ENCODE results near the gene BICC1.

Gene BICC1

DNA sequence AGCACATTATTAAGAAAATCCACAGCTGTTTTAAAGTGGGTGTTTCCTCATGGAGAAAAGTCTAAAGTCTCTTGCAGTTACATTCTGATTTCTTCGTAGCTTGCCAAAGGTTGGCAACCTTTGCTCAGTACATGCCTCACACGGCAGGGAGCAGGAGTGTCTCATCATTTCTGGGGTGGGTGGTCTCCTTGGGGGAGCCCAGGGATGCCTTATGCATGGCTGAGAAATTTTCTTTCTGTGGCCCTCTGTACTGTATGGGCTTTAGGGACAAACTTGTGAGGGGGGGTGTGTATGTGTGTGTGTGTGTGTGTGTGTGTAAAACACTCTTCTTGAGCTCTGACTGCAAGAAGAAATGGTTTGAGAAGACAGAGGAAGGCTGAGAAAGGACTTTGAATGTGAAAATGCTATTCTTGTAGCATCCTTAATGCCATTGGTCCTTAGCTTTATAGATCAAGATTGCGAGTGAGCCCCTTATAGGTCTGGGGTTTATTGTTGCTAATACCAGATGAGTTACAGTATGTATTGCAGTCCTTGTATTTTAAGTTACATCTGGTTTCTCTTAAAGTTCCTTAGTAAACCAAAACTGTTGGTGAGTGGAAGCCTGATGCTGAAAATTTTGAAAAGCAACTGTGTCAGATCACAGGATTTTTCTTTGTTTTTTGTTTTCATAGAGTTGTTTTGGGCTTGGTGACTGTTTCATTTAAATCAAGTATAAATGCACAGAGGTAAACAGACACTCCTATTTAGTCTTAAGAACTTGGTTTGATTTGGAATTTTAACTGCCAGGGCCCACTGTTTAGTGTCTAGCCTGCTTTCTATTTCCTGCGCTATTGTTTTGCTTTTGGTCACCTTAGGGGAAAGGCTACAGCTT, 242.0 kb downstream of the BICC1 start:
- Histone ChIP-seq H3K4me3 (no peak overlapping the region), H3K27ac (peak overlapping the region in 18 of 21 experiments; percentile 1 to 87 (median 42))

DNA sequence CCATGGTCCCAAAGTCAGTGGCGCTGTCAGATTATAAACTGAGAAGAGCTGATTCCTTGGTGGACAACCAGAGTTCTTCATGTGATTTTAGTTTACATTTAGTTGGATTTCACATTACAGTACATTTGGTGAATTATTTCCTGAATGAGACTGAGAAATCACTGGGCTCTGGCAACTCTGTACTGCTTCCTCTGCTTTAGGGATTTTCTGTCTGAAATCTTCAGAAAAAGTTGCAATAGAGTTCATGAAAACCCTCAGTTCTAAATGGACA, 242.6 kb downstream of the BICC1 start:
- peak overlapping the region in 16 of 21 experiments; percentile 1 to 87 (median 44) for H3K27ac ChIP-seq
- H3K4me3 ChIP-seq = no peak overlapping the region

DNA sequence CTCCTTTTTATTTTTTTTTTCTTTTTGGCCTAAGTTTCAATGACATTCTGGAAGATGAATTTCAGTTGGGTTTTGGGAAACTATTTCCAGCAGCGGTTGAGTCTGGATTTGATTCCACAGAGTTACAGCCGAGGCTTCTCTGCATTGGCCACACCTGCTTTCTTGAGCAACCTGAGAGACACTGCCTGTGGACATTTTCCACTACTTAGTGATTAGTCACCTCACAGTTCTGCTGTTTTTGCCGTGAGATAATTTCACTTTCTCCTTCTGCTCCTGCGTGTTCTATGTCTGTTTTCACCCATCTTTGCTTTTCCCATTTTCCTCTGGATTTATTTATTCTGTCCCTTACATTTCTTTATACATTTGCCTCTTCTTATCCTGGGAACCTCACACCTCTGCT, 243.0 kb downstream of the BICC1 start:
- Histone ChIP-seq H3K4me3 (peak overlapping the region in 4 of 7 experiments; percentile 4 to 26 (median 14)), H3K27ac (peak overlapping the region in 20 of 21 experiments; percentile 38 to 87 (median 61))

DNA sequence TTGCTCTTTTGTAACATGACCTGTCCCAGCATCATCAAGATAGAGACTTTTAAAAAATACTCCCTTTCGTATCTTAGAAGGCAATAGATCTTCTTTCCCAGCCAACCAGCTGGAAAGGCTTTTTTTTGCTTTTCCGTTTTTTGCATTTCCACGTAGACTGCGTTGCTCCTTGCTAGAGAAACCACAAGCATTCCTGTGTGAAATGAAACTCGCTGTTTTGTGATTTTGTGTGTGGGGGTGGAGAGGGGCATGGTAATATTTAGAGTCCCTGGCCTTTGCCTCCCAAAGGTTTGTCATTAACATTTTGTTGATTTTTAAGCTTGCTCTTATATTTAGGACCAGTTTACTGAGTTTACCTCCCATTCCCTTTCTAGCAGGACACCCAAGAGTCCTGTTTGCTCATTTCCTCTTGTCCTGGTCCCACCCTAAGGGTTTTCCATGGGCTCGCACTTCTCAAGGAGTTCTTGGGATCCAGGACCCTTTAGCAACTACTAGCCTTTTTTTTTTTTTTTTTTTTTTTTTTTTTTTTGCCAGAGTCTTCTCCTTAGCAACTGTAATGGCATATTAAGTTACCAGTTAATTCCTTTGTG, 243.6 kb downstream of the BICC1 start:
- Histone ChIP-seq H3K27ac (peak overlapping the region in 20 of 21 experiments; percentile 38 to 87 (median 61)), H3K4me3 (peak overlapping the region in 4 of 7 experiments; percentile 4 to 26 (median 14))

DNA sequence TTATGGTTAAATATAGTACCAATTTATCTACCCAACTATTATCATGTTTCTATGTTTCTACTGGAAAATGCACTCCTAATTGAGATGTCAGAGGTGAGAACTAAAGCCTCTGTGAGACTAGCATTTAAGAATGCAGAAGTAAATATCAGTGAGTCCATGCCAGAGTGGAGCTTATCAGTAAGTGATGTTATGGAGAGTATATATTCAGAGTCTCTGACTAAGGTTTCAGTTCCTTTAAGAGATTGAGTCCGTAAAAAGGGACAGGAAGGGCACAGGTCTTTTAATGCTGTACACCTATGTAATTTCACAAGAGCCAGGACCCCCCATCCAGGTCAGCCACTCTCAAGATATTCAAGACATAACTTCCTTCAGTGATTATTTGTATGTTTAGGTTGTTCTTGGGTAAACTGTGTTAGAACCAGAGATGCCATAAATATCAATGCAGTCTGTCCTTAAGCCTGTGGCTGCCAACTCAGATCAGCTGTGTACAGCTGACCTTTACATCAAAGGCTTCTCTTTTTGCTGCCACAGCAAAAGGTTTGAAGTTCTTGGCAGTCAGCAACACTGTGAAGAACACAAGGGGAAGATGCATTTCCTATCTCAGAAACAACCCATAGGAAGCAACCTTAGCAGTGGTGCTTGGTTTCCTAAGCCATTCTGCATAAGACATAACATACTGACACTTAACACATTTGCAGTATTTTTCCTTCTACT, 244.8 kb downstream of the BICC1 start:
- H3K4me3 ChIP-seq = no peak overlapping the region
- peak overlapping the region in 5 of 21 experiments; percentile 1 to 87 (median 13) for H3K27ac ChIP-seq

DNA sequence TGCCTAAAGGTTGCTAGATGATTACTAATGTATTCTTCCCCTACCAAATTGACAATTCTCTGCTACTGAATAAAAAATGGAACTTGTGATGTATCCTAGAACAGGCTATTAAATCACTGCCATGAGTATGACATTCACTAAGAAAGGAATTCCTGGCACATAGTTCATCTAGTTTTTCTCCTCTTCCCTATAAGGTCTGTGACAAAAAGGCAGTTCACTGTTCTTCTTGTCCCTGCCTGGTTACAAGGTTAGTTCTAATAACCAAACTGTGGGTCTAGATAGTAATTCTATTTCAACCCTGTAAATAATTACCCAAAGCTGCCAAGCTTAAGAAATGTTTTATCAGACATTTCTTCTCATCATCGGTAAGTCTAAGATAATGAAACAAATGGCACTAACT, 245.6 kb downstream of the BICC1 start:
- no peak overlapping the region for H3K4me3 ChIP-seq
- peak overlapping the region in 1 of 21 experiments; percentile 87 for H3K27ac ChIP-seq

DNA sequence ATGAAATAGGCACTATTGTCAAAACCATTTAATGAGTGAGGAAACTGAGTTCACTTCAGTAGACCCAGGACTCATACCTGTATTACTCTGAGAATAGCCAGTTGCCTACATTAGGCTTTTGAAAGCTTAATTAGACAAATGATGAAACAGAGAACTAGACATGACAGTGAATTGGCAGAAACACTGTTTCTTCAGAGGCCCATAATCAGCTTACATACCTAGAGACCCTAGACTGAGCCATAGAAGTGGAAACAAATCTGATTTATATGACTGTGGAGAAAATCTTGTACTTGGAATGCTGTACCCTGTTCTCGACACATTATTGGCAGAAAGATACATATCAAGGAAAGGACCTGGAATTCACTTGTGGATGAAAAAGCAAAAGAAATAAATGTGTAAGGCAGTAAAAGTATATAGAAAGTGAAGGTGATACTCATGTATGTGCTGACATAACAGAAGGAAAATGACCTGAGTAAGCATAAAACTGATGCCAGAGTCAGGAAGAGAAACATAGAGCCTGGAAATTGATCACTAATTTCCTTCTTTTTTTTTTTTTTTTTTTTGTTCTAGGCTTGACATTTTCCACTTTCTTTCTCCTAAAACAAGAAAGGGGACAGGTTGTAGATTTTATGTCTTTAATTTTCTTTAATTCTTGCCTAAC, 251.5 kb downstream of the BICC1 start:
- Histone ChIP-seq H3K27ac (peak overlapping the region in 1 of 21 experiments; percentile 11), H3K4me3 (no peak overlapping the region)

DNA sequence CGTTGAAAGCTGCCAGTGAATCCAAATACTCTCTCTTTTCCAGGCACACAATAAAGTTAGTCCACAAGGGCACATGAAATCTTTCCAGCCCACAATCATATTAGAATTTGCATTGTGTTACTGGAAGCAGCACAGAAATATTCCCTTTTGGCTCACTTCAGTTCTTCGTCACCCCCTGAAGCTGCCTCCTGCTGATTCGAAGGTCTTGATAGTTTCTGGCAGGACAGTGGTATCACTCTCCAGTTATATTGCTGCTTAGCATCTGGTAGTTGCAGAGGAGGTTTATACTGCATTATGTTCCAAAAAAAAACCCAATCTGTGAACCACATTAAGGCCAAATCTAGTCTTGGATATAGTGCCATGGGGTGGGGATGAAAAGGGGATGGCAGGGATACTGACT, 253.2 kb downstream of the BICC1 start:
- Histone ChIP-seq H3K4me3 (no peak overlapping the region), H3K27ac (no peak overlapping the region)

DNA sequence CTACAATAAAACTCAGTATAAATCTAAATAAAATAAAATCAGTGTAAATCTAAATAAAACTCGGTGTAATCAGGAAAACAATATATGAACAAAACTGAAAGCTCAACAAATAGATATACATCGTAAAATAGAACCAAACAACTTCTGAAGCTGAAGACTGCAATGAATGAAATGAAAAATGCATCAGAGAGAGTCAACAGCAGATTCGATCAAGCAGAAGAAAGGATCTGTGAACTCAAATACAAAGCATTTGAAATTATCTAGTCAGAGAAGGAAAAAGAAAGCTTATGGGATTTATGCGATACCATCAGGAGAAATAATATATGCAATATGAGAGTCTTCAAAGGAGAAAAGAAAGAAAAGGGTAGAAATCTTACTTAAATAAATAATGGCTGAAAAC, 255.0 kb downstream of the BICC1 start:
- no peak overlapping the region for H3K27ac ChIP-seq
- H3K4me3 ChIP-seq = no peak overlapping the region

DNA sequence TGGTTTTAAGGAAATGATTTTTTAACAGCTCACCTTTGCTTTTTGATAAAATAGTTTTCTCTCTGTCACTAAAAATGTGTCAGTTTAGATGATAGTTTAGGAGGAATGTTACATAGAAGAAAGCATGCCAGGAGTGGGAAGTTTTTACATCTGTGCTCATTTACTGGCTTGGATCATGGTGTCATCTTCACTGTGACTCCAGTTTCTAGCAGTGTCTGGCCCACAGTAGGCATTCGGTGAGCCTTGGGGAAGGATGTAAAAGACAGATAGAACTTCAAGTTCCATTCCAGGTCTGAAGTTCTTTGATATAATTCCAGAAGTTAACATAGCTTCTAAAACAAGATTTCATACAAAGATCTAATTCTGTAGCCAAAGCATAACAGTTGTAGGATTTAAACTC, 259.2 kb downstream of the BICC1 start:
- no peak overlapping the region for H3K4me3 ChIP-seq
- no peak overlapping the region for H3K27ac ChIP-seq

DNA sequence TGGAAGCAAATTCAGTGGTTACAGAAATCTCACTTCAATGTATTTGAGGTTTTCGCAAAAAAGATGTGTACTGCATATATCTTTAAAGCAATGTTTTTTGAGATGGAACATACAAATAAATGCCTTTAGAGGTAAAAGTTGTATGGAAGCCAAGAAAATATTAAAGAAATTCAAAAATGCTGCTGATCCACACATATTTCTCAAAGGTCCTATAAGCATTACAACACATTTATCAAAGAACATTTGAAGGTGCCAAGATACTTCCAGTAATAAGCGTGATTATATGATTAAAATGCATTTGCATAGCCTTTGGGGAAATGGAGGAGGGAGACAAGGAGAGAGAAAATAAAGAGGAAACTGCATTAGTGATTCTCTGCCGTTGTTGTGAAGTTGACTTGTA, 260.1 kb downstream of the BICC1 start:
- Histone ChIP-seq H3K27ac (peak overlapping the region in 3 of 21 experiments; percentile 19 to 26 (median 25)), H3K4me3 (no peak overlapping the region)

DNA sequence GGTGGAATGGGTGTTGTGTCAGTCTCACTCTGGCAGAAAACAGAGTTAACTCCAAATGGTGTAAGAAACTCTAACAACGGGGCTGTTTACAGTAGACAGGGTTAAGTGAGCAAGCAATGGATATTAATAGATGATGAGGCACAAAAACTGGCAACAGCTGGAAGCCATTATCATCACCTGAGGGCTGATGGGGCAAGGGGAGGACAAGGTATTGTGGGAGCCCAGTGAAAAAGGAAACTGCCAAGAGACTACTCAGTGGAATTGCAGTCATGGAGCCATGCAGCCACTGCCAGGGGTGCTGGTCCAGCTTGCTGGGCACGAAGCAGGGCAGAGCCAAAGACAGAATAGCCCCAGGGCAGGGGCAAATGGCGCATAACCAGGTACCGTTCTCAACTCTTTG, 260.7 kb downstream of the BICC1 start:
- Histone ChIP-seq H3K27ac (peak overlapping the region in 6 of 21 experiments; percentile 1 to 55 (median 22)), H3K4me3 (no peak overlapping the region)

DNA sequence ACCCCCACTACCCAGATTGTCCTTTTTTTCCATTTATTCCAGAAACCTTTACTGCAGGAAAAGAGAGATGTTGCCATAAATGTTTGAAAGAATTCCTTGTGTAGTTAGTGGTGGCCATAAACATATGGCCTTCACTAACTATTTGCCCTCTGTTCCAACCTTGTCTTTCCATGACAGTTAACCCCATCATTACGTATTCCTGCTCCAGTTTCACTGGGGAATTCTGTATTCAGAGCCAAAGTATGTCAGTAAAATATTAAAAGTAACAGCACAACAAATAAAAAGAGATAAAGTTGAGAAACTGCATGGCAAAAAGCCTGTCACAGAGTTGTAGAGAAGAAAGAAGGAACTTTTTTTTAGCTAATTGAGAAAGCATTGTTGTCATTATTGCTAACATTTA, 261.3 kb downstream of the BICC1 start:
- Histone ChIP-seq H3K4me3 (no peak overlapping the region), H3K27ac (peak overlapping the region in 5 of 21 experiments; percentile 3 to 55 (median 25))

DNA sequence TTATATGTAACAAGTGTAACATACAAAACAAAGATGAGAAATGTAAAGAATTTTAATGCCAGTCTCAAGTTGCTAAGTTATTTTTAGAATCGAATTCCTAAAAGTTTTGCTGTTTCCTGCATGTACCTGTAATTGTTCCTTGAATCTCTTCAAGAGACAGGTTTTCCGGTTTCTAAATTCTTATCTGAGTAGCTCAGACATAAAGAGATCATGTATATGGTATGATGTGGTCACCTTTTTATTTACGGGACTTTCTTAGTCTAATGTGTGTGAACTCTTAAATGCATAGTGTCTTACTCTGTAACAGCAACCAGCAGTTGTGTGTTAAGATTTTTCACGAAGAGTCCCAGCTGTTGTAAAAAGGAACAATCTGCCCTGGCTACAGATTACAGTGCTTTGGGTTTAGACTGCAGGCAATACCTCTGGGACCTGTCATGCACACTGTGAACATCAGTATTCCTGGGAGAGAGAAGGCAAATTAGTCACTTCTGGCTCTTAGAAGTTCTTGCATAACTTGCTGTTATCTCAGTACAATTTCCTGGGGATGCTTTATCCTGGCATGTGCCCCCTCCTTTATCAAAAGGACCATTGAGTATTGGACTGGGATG, 263.4 kb downstream of the BICC1 start:
- peak overlapping the region in 3 of 21 experiments; percentile 10 to 20 (median 16) for H3K27ac ChIP-seq
- no peak overlapping the region for H3K4me3 ChIP-seq

DNA sequence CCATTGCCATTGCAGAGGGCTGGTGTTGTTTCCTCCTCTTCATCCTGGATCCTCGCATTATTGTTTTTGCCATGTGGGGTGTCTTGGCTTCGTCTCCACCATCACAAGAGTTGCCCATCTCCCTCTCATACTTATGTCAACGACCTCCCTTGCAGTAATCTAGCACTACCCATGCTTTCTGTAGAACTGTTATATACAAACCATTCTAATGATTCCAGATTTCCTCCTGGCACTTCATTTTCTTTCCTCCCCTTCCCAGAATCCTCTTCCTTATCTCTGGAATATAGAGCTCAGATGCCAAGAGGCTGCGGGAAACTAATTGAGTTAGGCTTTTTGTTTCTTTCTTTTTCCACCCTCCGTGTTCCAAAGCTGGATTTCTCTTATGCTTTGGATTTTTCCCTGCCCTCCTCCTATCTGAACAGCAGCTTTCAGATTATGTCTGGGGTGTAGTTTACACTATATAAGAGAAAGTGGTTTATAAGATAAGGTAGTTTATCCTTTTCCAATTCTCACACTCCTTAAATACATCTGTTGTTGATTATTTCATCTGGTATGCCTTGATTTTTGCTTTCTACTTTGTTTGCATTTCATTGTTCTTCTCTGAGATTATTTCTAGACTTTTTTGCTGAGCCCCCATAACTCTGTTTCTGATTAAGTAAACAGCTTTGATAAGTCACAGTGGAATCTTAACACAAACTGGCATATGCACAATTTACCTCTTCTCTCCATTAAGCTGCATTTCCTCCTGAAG, 264.1 kb downstream of the BICC1 start:
- Histone ChIP-seq H3K4me3 (no peak overlapping the region), H3K27ac (peak overlapping the region in 3 of 21 experiments; percentile 10 to 20 (median 17))

DNA sequence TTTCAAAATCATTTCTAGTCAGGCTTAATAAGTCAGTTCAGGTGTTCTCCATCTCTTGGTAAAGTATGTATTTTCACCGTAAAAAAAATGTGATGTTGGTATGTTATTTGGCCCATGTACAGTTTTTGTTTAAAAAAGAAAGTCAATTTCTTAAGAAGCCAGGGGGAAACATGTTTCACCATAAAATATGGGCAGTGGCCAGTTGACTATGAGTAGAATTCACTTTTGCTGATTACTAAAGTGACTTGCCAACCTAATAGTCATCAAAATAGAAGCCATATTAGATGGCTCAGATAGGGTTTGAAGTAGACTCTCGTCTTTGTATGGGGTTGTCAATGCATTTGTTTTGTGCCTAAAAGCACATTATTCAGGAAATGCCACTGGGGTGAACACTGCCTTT, 266.3 kb downstream of the BICC1 start:
- Histone ChIP-seq H3K27ac (peak overlapping the region in 1 of 21 experiments; percentile 21), H3K4me3 (no peak overlapping the region)

DNA sequence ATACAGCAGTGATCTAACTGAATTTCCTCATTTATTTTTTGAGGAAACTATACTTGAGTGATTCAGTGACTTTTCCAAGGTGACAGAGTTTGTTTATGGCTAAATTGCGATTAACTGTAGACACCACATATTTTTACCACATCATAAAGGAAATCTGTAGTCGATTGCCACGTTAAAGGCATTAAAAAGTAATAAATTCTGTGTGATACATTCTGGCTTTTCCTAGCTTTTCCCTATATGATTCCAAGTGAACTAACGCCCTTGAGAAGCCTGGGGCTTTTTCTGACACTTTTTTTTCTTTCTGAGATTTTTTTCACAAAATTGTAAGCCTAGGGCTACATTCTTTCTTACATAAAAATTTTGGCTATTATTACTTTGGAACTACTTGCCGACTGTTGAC, 266.9 kb downstream of the BICC1 start:
- H3K27ac ChIP-seq = peak overlapping the region in 4 of 21 experiments; percentile 18 to 61 (median 34)

DNA sequence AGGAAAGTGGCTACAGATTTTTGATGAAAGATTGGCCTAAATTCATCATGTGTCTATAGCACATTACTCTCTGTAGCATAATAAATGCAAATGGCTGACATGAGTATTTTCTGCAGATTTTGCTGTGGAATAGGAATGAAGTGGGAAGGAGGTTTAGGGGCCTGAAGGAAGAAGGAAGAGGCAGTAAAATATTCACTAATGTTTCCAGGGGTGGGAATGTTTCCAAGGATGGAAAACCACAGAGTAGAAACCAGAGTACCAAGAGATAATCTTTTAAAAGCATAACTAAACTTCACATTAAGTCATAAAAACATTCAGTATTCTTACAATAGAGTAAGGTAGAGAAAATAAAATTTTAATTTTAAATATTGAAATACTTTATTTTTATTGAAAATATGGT, 267.8 kb downstream of the BICC1 start:
- Histone ChIP-seq H3K27ac (peak overlapping the region in 3 of 21 experiments; percentile 21 to 61 (median 47)), H3K4me3 (no peak overlapping the region)

More for the DNA sequence above, 266.9 kb downstream of the BICC1 start:
- no peak overlapping the region for H3K4me3 ChIP-seq

All from skin epidermis (tissue), 12 donors.